Trophoblast cell (in vitro differentiated cells and primary cell): ENCODE data around the gene GPR31.

Source experiments
- DNase-seq, 2 donors: peaks; one replicate each; pipeline ENCODE4 v3.0.0-alpha.2; 2016
- H2AFZ ChIP-seq: 2 replicates; pipeline ENCODE4 v1.6.1; 2013; ENCODE audit warnings: low read length, moderate library complexity, mild to moderate bottlenecking; ENCODE audit not compliant: insufficient read depth, poor library complexity
- H2AK5ac ChIP-seq: 2 replicates; pipeline ENCODE4 v1.6.1; 2013; ENCODE audit warnings: mild to moderate bottlenecking, low read length
- H2BK120ac ChIP-seq: 2 replicates; pipeline ENCODE4 v1.6.1; 2013; ENCODE audit warnings: low read length, mild to moderate bottlenecking, moderate library complexity; ENCODE audit not compliant: insufficient read depth, poor library complexity
- H2BK12ac ChIP-seq: 2 replicates; pipeline ENCODE4 v1.6.1; 2013; ENCODE audit warnings: mild to moderate bottlenecking, low read length, moderate library complexity
- H2BK5ac ChIP-seq: 2 replicates; pipeline ENCODE4 v1.6.1; 2013; ENCODE audit warnings: low read length, low read depth, moderate library complexity, mild to moderate bottlenecking; ENCODE audit not compliant: poor library complexity
- H3K14ac ChIP-seq: 2 replicates; pipeline ENCODE4 v1.6.1; 2013; ENCODE audit warnings: mild to moderate bottlenecking, low read length
- H3K18ac ChIP-seq: 2 replicates; pipeline ENCODE4 v1.6.1; 2013; ENCODE audit warnings: mild to moderate bottlenecking, low read length
- H3K23ac ChIP-seq: 2 replicates; pipeline ENCODE4 v1.6.1; 2013; ENCODE audit warnings: low read length
- H3K27ac ChIP-seq: 2 replicates; pipeline ENCODE4 v1.5.1; 2013; ENCODE audit warnings: low read depth, mild to moderate bottlenecking, inconsistent platforms, low read length, moderate library complexity
- H3K27me3 ChIP-seq: 2 replicates; pipeline ENCODE4 v1.6.1; 2013; ENCODE audit warnings: inconsistent platforms, mild to moderate bottlenecking, low read length, moderate library complexity; ENCODE audit not compliant: insufficient read depth
- H3K36me3 ChIP-seq, 2 experiments: 1 replicate in 1 of 2; 2 replicates in 1 of 2; pipeline ENCODE4 v1.6.1; 2013; ENCODE audit warnings: low read length in 2 of 2, mild to moderate bottlenecking in 2 of 2, moderate library complexity in 1 of 2; ENCODE audit not compliant: insufficient read depth in 2 of 2, control insufficient read depth in 1 of 2
- H3K4ac ChIP-seq: 2 replicates; pipeline ENCODE4 v1.6.1; 2013; ENCODE audit warnings: low read depth, mild to moderate bottlenecking, low read length, moderate library complexity
- H3K4me1 ChIP-seq, 2 experiments: 1 replicate in 1 of 2; 2 replicates in 1 of 2; pipeline ENCODE4 v1.6.1; 2013; ENCODE audit warnings: low read length in 2 of 2, mild to moderate bottlenecking in 2 of 2, moderate library complexity in 1 of 2; ENCODE audit not compliant: insufficient read depth in 2 of 2, control insufficient read depth in 1 of 2
- H3K4me2 ChIP-seq: 2 replicates; pipeline ENCODE4 v1.6.1; 2013; ENCODE audit warnings: inconsistent platforms, mild to moderate bottlenecking, low read length, moderate library complexity
- H3K4me3 ChIP-seq: 2 replicates; pipeline ENCODE4 v1.5.1; 2013; ENCODE audit warnings: mild to moderate bottlenecking, low read depth, low read length, inconsistent platforms
- H3K79me1 ChIP-seq: one replicate; pipeline ENCODE4 v1.6.1; 2013; ENCODE audit warnings: low read length
- H3K79me2 ChIP-seq: 2 replicates; pipeline ENCODE4 v1.6.1; 2013; ENCODE audit warnings: low read length, mild to moderate bottlenecking; ENCODE audit not compliant: control insufficient read depth, insufficient read depth, poor library complexity
- H3K9ac ChIP-seq: 2 replicates; pipeline ENCODE4 v1.6.1; 2013; ENCODE audit warnings: mild to moderate bottlenecking, low read length
- H3K9me3 ChIP-seq: 2 replicates; pipeline ENCODE4 v1.6.1; 2013; ENCODE audit warnings: low read depth, mild to moderate bottlenecking, control low read depth, inconsistent platforms, low read length; ENCODE audit not compliant: insufficient read depth
- H4K12ac ChIP-seq: 2 replicates; pipeline ENCODE4 v1.6.1; 2013; ENCODE audit warnings: low read depth, mild to moderate bottlenecking, low read length, moderate library complexity
- H4K8ac ChIP-seq: 2 replicates; pipeline ENCODE4 v1.6.1; 2013; ENCODE audit warnings: low read depth, mild to moderate bottlenecking, low read length, moderate library complexity
- H4K91ac ChIP-seq: one replicate; pipeline ENCODE4 v1.6.1; 2013; ENCODE audit warnings: low read depth, mild to moderate bottlenecking, low read length, moderate library complexity
- WGBS: extraction: QIAGEN DNeasy Blood & Tissue Kit; methylation state at CpG from one replicate; pipeline ENCODE4 v1.1.7; 2013; ENCODE audit warnings: missing lambda C conversion rate; ENCODE audit not compliant: insufficient read length, insufficient coverage; ENCODE audit errors: extremely low coverage; 5-methylcytosine and 5-hydroxymethylcytosine counted together

GPR31 gene

DNA sequence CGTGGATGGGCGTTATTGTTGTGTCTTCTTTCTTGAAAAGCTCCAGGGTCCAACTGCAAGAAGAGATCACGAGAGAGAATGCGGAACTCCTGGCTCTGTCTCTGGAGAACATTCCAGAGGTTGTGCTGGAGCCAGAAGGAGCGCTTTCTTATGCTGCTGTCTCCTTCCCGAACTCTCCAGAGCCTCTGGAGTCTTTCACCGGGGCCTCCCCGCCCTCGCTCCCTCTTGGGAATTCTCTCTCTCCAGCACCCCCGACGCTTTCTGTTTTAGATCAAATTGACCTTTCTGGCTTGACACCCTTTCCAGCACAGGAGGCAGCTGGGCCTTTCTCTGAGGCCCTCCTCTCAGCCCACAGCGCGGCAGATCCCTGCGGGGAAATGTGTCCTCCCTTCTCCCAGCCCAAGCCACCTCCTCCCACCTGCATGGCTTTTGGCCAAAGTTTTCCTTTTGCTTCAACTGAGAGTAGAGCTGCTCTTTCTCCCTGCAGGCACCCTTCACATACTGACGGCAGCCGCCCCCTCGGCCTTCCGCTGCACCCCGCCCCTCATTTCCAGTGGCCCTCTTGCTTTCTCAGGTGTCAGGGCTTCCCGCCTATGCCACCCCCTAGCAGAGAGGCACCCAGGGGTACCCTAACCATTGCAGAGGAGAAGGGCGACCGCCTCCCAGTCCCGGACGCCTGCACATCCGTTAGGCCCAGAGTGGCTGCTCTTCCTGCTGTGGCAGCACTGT, 41.5 kb downstream of the GPR31 start:
- H4K91ac ChIP-seq, result peak overlapping the region; percentile 64
- H2AFZ ChIP-seq, result peak overlapping the region; percentile 28
- H2BK120ac ChIP-seq, result peak overlapping the region; percentile 45
- no peaks in the 10 kb centered on the region for H3K36me3 ChIP-seq
- peak overlapping the region; percentile 63 for H3K27ac ChIP-seq
- H3K9me3 ChIP-seq, result peaks cover 2% of the 10 kb centered on the region
- H2BK12ac ChIP-seq, result no peak overlapping the region
- H3K18ac ChIP-seq, result no peak overlapping the region
- H3K79me1 ChIP-seq, result peaks cover 5% of the 10 kb centered on the region
- no peak overlapping the region for H3K23ac ChIP-seq
- H4K8ac ChIP-seq, result no peak overlapping the region
- H4K12ac ChIP-seq, result no peak overlapping the region
- H2AK5ac ChIP-seq, result no peak overlapping the region
- no peak overlapping the region for H3K14ac ChIP-seq
- no peaks in the 10 kb centered on the region for H3K27me3 ChIP-seq
- H3K4me3 ChIP-seq, result no peak overlapping the region
- H3K4me2 ChIP-seq, result peak overlapping the region; percentile 10
- H3K79me2 ChIP-seq, result no peaks in the 10 kb centered on the region
- no peak overlapping the region for H3K4ac ChIP-seq
- peak; percentile 50 to 74 for DNase-seq
- H2BK5ac ChIP-seq, result peak overlapping the region; percentile 1
- peaks cover 8 to 10% of the 10 kb centered on the region in 2 experiments for H3K4me1 ChIP-seq
- no CpG with 5 or more reads among the region's 25 CpGs for WGBS
- H3K9ac ChIP-seq, result no peak overlapping the region

DNA sequence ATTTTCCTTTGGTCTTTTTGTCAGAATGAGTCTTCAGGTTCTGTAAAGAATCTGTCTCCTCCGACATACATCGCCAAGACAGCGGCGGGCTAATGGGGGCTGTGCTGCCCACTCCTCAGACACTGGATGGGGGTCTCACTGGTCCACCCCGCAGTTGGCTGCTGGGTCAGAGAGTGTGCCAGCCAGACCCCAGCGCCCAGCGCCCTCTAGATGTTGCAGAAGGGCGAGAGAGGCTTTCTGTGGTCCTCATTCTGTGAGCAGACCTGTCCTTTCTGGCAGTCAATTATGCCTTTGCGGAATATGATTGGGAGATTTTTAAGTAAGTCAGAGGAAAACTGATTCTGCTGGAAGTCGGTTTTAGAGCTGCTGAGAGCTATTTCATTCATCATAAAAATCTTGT, 42.7 kb downstream of the GPR31 start:
- Histone ChIP-seq H3K9me3 (peaks cover under 1% of the 10 kb centered on the region), H2BK5ac (no peak overlapping the region), H4K8ac (no peak overlapping the region), H3K4ac (no peak overlapping the region), H3K27ac (no peak overlapping the region), H3K9ac (no peak overlapping the region), H2BK12ac (peak overlapping the region; percentile 68), H3K4me1 (peaks cover 10 to 12% of the 10 kb centered on the region in 2 experiments), H3K79me2 (no peaks in the 10 kb centered on the region), H3K18ac (no peak overlapping the region), H4K12ac (no peak overlapping the region), H3K79me1 (peaks cover 5% of the 10 kb centered on the region), H3K4me2 (no peak overlapping the region), H3K27me3 (no peaks in the 10 kb centered on the region), H3K36me3 (no peaks in the 10 kb centered on the region), H2BK120ac (peak overlapping the region; percentile 57), H4K91ac (peak overlapping the region; percentile 78), H2AK5ac (peak overlapping the region; percentile 69), H2AFZ (no peak overlapping the region), H3K23ac (no peak overlapping the region), H3K4me3 (no peak overlapping the region), H3K14ac (peak overlapping the region; percentile 71)
- WGBS, result no CpG with 5 or more reads among the region's 10 CpGs
- peak in 1 of 2 donors; percentile 37 for DNase-seq

DNA sequence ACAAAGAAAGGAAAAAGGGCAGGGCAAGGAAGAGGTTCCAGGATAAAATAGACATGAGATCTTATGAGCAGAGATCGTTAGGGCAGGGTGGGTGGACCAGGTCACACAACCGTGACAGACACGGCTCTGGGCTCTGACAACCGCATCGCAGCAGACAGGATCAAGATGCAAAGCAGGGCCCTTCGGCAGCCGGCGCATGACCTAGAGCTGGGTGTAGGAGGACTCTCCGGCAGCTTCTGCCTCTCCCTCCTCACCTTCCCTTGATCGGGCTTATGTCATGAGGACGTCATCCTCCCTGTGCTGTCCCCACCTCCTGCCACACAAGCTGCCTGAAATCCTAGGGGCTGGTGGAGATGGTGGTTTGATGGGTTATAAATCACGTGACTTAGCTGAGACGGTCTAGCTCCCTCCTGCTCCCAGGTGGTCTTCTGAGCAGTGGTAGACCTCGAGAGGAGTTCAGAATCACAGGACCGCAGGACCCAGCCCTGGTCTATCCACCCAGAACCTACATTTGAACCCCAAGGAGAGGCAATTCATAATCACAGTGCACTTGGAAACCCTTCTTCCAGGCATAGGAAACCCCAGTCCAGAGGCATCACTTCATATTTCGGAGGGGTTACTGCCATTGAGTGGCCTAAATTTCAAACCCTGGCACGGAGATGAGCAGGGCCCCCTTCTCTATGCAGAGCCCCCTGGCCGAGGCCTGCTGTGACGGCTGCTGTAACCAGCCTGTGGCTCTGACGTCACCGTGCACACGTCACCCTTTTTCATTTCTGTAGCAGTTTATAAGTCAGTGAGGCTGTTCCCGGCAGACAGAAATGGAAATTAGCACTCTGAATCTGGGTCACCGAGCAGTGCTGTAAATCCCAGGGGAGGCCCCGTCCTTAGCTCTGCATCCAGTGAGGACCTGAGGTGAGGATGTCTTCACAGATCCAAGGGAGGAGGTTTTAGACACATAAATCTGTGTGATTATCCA, 43.6 kb downstream of the GPR31 start:
- Histone ChIP-seq H3K4me1 (peaks cover 10 to 17% of the 10 kb centered on the region in 2 experiments), H3K79me2 (no peaks in the 10 kb centered on the region), H2BK5ac (no peak overlapping the region), H4K8ac (no peak overlapping the region), H3K4ac (no peak overlapping the region), H3K79me1 (peaks cover 5% of the 10 kb centered on the region), H2BK12ac (no peak overlapping the region), H4K12ac (no peak overlapping the region), H3K27me3 (no peaks in the 10 kb centered on the region), H2AK5ac (no peak overlapping the region), H3K14ac (no peak overlapping the region), H3K9ac (no peak overlapping the region), H3K4me2 (no peak overlapping the region), H3K4me3 (no peak overlapping the region), H3K18ac (no peak overlapping the region), H3K27ac (no peak overlapping the region), H2BK120ac (no peak overlapping the region), H3K23ac (no peak overlapping the region), H2AFZ (no peak overlapping the region), H3K36me3 (no peaks in the 10 kb centered on the region), H4K91ac (no peak overlapping the region), H3K9me3 (no peaks in the 10 kb centered on the region)
- no peak for DNase-seq
- WGBS, result no CpG with 5 or more reads among the region's 25 CpGs

GRCh38 chr6:167113047-167113754, 44.6 kb downstream of the GPR31 start:
- no peaks in the 10 kb centered on the region for H3K79me2 ChIP-seq

More at GRCh38 chr6:167113047-167113754, 44.6 kb downstream of the GPR31 start:
- Histone ChIP-seq H2AK5ac (no peak overlapping the region), H3K4me3 (no peak overlapping the region), H2BK120ac (no peak overlapping the region), H4K8ac (no peak overlapping the region), H3K27me3 (no peaks in the 10 kb centered on the region), H3K4ac (no peak overlapping the region), H3K4me2 (no peak overlapping the region), H3K23ac (no peak overlapping the region), H3K4me1 (peaks cover 10 to 17% of the 10 kb centered on the region in 2 experiments), H3K27ac (no peak overlapping the region), H3K36me3 (no peaks in the 10 kb centered on the region), H3K14ac (no peak overlapping the region), H3K9me3 (no peaks in the 10 kb centered on the region), H2AFZ (no peak overlapping the region), H4K91ac (no peak overlapping the region), H3K18ac (no peak overlapping the region), H4K12ac (no peak overlapping the region), H3K9ac (no peak overlapping the region), H3K79me1 (peaks cover 5% of the 10 kb centered on the region), H2BK12ac (no peak overlapping the region), H2BK5ac (no peak overlapping the region)
- WGBS, result no CpG with 5 or more reads among the region's 8 CpGs
- no peak for DNase-seq
